ENCODE results near the gene CATSPERZ.

- TF ChIP-seq, protein P1, sequence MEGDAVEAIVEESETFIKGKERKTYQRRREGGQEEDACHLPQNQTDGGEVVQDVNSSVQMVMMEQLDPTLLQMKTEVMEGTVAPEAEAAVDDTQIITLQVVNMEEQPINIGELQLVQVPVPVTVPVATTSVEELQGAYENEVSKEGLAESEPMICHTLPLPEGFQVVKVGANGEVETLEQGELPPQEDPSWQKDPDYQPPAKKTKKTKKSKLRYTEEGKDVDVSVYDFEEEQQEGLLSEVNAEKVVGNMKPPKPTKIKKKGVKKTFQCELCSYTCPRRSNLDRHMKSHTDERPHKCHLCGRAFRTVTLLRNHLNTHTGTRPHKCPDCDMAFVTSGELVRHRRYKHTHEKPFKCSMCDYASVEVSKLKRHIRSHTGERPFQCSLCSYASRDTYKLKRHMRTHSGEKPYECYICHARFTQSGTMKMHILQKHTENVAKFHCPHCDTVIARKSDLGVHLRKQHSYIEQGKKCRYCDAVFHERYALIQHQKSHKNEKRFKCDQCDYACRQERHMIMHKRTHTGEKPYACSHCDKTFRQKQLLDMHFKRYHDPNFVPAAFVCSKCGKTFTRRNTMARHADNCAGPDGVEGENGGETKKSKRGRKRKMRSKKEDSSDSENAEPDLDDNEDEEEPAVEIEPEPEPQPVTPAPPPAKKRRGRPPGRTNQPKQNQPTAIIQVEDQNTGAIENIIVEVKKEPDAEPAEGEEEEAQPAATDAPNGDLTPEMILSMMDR (IDR thresholded peaks at IDR 0.05): no peak
- TF ChIP-seq ZFX (IDR thresholded peaks at IDR 0.05; ENCODE audit: borderline replicate concordance): no peak
These were observed 7.5 kb upstream of the CATSPERZ start for GRCh38 chr11:64292460-64293254.

All from 22Rv1 (cell line).